Stimulated activated CD8-positive, alpha-beta memory T cell treated with anti-CD3 and anti-CD28 coated beads, Interleukin-7, amount 100 ng/mL, for 4 hours (primary cell): ENCODE measurements around the gene EML5.

ENCODE experiments used
- DNase-seq, 2 donors: peaks; one replicate each; pipeline ENCODE4 v3.0.0-alpha.2; 2020; ENCODE audit warnings: low read depth in 2 of 2

Gene EML5

GRCh38 chr14:88617479-88617878 lies 175.3 kb downstream of the EML5 start:
- DNase-seq: no peak

- no peak for DNase-seq
Observed at GRCh38 chr14:88616697-88617096, 176.1 kb downstream of the EML5 start.

- DNase-seq: no peak
Observed at GRCh38 chr14:88614218-88614907, 178.4 kb downstream of the EML5 start.

GRCh38 chr14:88613552-88614010 lies 179.2 kb downstream of the EML5 start:
- DNase-seq: no peak

- DNase-seq: no peak
Observed at GRCh38 chr14:88612981-88613380, 179.8 kb downstream of the EML5 start.

GRCh38 chr14:88611878-88612277 lies 180.9 kb downstream of the EML5 start:
- no peak for DNase-seq

GRCh38 chr14:88607829-88608228 lies 184.9 kb downstream of the EML5 start:
- no peak for DNase-seq

- DNase-seq: no peak
Observed at GRCh38 chr14:88605594-88605993, 187.2 kb downstream of the EML5 start.

GRCh38 chr14:88604212-88604611 lies 188.5 kb downstream of the EML5 start:
- DNase-seq: no peak

- DNase-seq: no peak
Observed at GRCh38 chr14:88599761-88600439, 192.9 kb downstream of the EML5 start.

- DNase-seq: no peak
Observed at GRCh38 chr14:88599326-88599725, 193.4 kb downstream of the EML5 start.

GRCh38 chr14:88598097-88598675 lies 194.6 kb downstream of the EML5 start:
- no peak for DNase-seq

- DNase-seq: no peak
Observed at GRCh38 chr14:88597601-88598000, 195.2 kb downstream of the EML5 start.

- no peak for DNase-seq
Observed at GRCh38 chr14:88597038-88597437, 195.7 kb downstream of the EML5 start.

- DNase-seq: no peak
Observed at GRCh38 chr14:88592031-88592430, 200.7 kb downstream of the EML5 start.

- DNase-seq: no peak
Observed at GRCh38 chr14:88590173-88590572, 202.6 kb downstream of the EML5 start.

GRCh38 chr14:88588081-88588480 lies 204.7 kb downstream of the EML5 start:
- DNase-seq: no peak

- DNase-seq: no peak
Observed at GRCh38 chr14:88584451-88584850, 208.3 kb downstream of the EML5 start.

GRCh38 chr14:88576222-88576621 lies 216.5 kb downstream of the EML5 start:
- no peak for DNase-seq

GRCh38 chr14:88572117-88572516 lies 220.6 kb downstream of the EML5 start:
- no peak for DNase-seq

GRCh38 chr14:88568196-88568595 lies 224.6 kb downstream of the EML5 start:
- DNase-seq: no peak

GRCh38 chr14:88565427-88565826 lies 227.3 kb downstream of the EML5 start:
- no peak for DNase-seq

GRCh38 chr14:88563845-88564244 lies 228.9 kb downstream of the EML5 start:
- DNase-seq: no peak
